GM03348 (cell line): Measurements from ENCODE around the gene PLEKHM2.
"Not testable (repeated sequence)": the region's sequence is repeated elsewhere in the genome, so short reads cannot be mapped to it uniquely, and the experiment has no call there.

Source experiments
- DNase-seq: peaks from one replicate; pipeline ENCODE4 v3.0.0; 2012; ENCODE audit warnings: low spot score

The PLEKHM2 gene

DNA sequence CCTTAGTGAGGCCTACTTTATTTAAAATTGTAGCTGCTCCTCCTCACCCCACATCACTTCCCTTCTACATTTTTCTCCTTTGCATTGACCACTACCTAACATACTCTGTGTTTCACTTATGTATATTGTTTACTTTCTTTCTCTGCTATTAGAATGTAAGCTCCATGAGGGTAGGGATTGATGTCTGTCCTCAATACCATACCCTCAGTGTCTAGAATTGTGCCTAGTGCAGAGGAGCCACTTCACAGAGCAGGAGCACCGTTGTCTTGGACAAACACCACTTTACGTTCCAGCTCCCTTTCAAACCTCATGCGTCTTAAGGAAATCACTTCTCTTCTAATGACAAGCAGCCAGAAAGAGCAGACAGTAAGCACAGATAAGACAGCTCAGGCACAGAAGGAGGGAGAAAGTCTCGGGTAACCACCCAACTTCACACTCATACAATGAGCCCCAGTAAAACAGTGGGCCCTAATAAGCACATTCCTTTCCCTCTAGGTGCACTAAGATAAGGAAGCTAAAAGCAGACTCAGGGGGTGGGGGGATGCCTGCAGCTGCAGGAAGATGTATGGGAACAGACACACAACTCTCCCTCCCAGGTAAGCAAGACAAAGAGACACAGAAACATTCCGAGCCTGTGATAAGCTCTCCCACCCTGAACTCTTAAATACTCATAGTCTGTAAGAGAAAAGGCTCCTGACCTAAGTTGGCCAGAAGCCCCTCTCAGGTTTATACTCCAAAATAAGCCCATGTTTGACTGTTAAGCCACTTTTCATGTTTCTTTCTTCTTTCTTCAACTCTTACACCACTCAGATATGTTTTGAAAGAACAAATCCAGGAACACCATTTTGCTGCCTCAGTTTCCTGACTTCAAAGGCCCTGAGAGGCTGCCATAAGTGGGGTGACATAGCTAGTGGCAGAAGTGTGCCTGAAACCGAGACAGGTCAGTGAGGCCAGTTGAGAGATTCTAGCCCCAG is 7.1 kb upstream of the PLEKHM2 start:
- DNase-seq, result no peak

- peak; percentile 35 for DNase-seq
These were observed 5.5 kb upstream of the PLEKHM2 start for GRCh38 chr1:15678578-15678977.

- peak; percentile 84 for DNase-seq
These were observed 4.0 kb upstream of the PLEKHM2 start for GRCh38 chr1:15680131-15680530.

- DNase-seq, result peak; percentile 89
These were observed 3.4 kb upstream of the PLEKHM2 start for GRCh38 chr1:15680561-15681348.

- DNase-seq, result no peak
These were observed 2.5 kb upstream of the PLEKHM2 start for GRCh38 chr1:15681349-15682292.

DNA sequence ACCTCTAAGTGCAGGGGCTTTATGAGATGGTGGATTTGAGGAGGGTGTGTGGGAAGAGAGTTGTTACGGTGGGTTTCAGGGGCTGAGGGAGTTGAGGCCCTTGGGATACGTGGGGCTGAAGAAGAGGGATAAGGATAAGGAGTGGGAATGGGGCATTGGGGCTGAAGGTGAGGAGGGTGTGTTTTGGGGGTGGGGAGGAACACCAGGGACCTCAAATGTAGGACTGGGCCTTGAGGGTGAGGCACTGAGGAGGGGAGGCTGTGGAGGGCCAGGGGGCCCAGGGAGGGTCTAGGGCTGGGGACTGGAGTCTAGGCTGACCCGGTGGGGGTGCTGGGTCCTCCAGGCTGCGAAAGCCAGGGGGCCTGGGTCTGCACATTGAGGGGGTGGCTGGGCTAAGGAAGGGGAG is 1.2 kb upstream of the PLEKHM2 start:
- DNase-seq, result no peak

DNA sequence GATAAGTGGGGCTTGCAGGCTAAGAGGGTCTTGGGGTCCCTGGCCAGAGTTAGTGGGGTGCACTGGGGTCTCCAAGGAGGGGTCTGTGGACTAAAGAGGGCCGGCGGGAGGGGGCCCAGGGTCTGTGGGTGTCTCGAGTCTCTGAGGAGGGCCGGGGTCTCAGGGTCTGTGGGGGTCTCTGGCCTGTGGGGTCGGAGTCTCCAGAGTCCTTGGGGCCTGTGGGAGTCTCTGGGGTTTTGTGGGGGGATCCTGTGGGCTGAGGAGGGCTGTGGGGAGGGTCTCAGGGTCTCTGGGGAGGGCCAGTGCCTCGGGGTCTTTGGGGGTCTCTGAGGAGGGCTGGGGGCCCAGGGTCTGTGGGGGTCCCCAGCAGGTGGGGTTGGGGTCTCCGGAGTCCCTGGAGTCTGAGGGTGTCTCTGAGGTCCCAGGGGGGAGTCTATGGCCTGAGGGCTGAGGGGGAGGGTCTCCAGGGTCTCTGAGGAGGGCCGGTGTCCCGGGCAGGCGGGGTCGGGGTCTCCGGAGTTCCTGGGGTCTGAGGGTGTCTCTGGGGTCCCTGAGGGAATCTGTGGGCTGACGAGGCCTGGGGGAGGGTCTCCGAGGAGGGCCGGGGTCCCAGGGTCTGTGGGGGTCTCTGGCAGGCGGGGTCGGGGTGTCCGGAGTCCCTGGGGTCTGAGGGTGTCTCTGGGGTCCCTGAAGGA is 628 bp upstream of the PLEKHM2 start:
- no peak for DNase-seq

- DNase-seq, result peak; percentile 80
These were observed 560 bp downstream of the PLEKHM2 start for GRCh38 chr1:15684468-15685291.

DNA sequence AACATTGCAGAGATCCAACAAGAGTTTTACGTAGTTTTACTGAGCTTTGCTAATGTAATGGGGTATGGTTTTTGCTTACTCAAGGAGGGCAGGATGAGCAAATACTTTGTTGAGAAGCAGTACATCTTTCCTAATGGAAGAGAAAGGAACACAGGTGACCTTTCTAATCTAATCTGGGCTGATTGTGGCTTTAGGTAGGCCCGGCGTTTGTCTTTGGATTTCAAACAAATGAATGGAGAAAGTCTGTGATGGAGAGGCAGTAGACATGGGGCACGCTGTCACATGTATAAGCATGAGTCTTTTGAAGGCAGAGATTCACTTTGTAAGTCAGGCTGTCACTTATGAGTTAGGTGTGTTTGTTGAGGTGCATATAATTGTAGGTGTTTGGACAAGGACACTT is 1.7 kb downstream of the PLEKHM2 start:
- no peak for DNase-seq

DNA sequence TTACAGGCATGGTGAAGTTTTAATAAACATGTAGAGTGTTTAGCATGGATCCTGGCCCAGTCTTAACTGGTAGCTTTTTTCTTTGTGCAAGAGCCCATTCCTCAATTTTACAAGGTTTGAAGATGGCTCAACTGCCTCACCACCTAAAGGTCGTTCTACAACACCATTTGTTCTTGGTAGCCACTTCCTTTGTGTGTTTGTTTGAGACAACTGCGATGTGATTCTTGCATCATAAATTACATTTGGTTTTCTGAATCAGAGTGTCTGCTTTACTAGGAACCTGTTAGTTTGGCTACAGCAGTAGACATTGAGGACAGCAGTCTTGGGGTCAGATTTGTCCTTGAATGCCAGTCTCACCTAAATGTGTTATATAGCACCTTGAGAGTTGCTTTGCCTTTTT is 3.3 kb downstream of the PLEKHM2 start:
- no peak for DNase-seq

DNA sequence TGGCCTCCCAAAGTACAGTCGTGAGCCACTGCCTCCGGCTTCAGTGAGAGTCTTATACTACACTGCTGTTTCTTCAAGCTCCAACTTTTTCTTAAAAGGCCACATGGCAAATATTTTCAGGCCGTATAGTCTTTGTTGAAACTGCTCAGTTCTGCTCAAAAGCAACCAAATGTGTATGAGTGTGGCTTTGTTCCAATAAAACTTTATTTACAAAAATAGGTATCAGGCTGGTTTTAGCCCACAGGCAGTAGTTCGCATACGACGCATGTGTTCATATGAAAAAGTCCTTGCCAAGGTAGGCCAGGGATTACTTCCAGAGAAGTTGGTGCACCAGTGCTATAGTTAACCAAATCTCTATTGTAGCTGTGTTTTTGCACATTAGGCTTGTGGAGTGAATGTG is 6.2 kb downstream of the PLEKHM2 start:
- no peak for DNase-seq

- peak; percentile 35 for DNase-seq
These were observed 7.4 kb downstream of the PLEKHM2 start for GRCh38 chr1:15691434-15692032.

DNA sequence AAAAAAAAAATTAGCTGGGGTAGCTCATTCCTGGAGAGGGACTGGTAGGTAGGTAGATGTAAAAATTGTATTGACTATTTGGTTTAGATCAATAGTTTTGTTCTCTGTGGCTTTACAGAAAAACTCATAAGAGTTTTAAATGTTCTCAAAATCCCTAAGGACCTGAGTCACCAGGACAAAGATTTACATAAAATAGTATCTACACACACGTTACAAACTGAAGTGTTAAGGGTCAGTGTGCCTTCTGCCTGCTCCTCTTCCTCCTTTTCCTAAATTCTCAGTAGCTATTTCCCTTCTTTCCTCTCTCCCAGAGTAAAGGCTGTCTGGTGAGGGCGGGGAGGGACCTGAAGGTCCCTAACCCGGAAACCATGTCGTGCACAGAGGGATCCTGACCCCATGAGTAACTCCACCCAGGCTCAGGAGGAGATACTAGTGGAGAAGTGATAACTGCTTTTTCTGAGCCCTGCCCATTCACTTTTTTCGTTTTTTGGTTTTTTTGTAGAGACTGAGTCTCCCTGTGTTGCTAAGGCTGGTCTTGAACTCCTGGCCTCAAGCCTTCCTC is 8.1 kb downstream of the PLEKHM2 start:
- no peak for DNase-seq

DNA sequence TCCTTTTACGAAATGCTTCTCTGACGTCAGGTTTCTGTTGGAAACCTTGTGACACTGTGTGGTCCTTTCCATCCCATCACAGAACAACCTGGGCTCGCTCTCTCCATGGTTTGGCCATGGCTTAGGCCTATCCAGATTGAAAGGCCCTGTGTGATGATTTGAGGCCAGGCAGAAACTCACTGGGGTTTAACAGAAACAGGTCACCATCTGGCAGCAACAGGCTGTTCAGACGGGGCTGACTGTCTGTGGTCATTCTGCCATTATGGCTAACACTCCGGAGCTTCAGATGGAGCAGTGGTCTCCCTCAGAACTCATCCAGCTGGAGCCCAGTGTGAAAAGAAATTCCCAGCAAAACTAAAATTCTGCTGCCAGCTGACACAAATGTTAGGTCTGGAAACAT is 9.3 kb downstream of the PLEKHM2 start:
- DNase-seq, result no peak

GRCh38 chr1:15696956-15697521 is 12.9 kb downstream of the PLEKHM2 start:
- DNase-seq, result no peak

GRCh38 chr1:15698201-15698600 is 14.1 kb downstream of the PLEKHM2 start:
- DNase-seq, result no peak

DNA sequence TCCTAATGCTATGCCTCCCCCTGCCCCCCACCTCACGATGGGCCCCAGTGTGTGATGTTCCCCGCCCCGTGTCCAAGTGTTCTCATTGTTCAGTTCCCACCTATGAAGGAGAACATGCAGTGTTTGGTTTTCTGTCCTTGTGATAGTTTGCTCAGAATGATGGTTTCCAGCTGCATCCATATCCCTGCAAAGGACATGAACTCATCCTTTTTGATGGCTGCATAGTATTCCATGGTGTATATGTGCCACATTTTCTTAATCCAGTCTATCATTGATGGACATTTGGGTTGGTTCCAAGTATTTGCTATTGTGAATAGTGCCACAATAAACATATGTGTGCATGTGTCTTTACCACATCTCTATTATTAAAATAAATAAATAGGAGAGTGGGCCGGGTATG is 15.2 kb downstream of the PLEKHM2 start:
- DNase-seq, result not testable (repeated sequence)

- DNase-seq, result no peak
These were observed 16.4 kb downstream of the PLEKHM2 start for GRCh38 chr1:15700508-15700907.

DNA sequence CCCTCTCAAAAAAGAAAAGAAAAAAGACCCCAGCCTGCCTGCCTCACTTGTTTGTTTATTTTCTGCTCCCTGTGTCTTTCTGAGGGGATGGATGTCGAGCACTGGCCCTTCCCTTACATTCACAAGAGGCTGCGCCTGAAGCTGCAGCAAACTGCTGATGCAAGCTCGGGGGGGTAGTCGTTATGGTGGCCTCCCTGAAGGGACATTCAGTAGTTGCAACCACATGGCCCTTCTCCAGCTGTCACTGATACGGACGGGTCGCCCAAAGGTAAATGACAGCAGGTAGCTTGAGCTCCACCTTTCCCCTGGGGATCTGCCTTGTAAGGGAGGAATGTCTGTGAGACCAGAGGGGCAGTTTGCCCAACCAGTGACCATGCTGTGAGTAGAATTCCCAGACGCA is 17.7 kb downstream of the PLEKHM2 start:
- DNase-seq, result no peak
